HAP-1 (cell line): ENCODE data around the gene USP32.
"Not testable (repeated sequence)": the region's sequence is repeated elsewhere in the genome, so short reads cannot be mapped to it uniquely, and the experiment has no call there.

ENCODE experiments used
- DNase-seq, 2 experiments: peaks; one replicate each; pipeline ENCODE4 v3.0.0-alpha.2; 2016 to 2020; ENCODE audit warnings: low spot score in 2 of 2
- H3K27me3 ChIP-seq: fragments of 250-450 bp; sonication (Bioruptor Pico); 2 replicates; pipeline ENCODE4 v1.5.1; 2020; ENCODE audit warnings: low read depth, mild to moderate bottlenecking, moderate library complexity
- H3K36me3 ChIP-seq: fragments of 250-450 bp; sonication (Bioruptor Pico); replicated peaks from 2 replicates; pipeline ENCODE4 v1.5.1; 2020; ENCODE audit warnings: mild to moderate bottlenecking
- H3K4me1 ChIP-seq: fragments of 250-450 bp; sonication (Bioruptor Pico); 2 replicates; pipeline ENCODE4 v1.5.1; 2020; ENCODE audit warnings: mild to moderate bottlenecking
- H3K4me3 ChIP-seq: fragments of 250-450 bp; sonication (Bioruptor Pico); 2 replicates; pipeline ENCODE4 v1.5.1; 2020; ENCODE audit warnings: mild to moderate bottlenecking, moderate library complexity
- H3K9me3 ChIP-seq: fragments of 250-450 bp; sonication (Bioruptor Pico); 2 replicates; pipeline ENCODE4 v1.5.1; 2020; ENCODE audit warnings: mild to moderate bottlenecking, moderate library complexity
- in situ Hi-C: fragments of 300-500 bp; cut with MboI; formaldehyde crosslinking; loops from 3 replicates; pipeline ENCODE4 v1.14.3; 2020; ENCODE audit warnings: low sequenced_read_pairs, inconsistent platforms, mixed read lengths

USP32 gene

GRCh38 chr17:60188759-60189158 is 203.2 kb downstream of the USP32 start:
- peaks cover 24% of the 10 kb centered on the region for H3K36me3 ChIP-seq
- H3K4me1 ChIP-seq, result no peaks in the 10 kb centered on the region
- H3K27me3 ChIP-seq, result no peaks in the 10 kb centered on the region
- in situ Hi-C loops, result no loop called here
- H3K9me3 ChIP-seq, result no peaks in the 10 kb centered on the region
- H3K4me3 ChIP-seq, result no peak overlapping the region
- DNase-seq, result no peak

DNA sequence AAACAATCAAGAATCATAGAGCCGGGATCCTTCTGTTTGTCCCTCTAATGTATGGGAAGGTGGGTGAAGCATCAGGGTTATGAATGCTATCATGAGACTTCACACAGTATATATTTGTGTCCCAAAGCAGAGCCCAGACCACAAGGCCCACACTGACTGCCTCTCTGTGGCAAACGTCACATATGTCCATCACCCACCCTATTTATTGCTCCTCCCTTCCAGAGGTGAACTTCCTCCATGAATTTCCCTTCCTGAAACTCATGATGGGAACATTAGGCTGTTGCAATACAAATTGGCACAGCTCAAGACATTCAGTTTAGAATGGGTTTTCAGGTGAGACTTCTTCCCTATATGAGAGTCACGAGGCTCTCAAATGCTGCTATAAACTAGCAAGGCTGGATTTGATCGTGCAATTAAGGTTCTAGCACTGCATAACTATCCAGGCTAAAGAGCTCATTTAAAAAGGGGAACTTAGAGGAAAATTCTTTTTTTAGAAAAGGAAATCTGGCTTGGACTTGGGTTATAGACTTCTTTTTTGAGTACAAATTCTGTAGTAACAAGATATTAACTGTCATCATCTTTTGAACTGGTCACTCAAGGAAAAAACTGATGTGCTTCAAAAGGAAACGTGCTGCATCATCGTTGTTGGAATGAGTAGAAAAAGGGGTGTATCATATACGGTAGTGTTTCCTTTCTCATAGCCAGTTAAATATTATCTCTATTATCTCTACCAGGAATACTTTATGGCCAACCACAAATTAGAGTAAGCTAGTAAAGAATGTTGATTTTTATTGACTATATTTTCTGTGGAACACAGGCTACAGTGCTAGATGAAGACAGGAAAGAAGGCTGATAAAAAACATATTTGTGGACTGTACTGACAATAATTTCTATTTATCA is 204.8 kb downstream of the USP32 start:
- H3K4me1 ChIP-seq, H3K4me3 ChIP-seq, H3K27me3 ChIP-seq, DNase-seq, H3K9me3 ChIP-seq, in situ Hi-C loops: not testable (repeated sequence)
- peaks cover 23% of the 10 kb centered on the region for H3K36me3 ChIP-seq

DNA sequence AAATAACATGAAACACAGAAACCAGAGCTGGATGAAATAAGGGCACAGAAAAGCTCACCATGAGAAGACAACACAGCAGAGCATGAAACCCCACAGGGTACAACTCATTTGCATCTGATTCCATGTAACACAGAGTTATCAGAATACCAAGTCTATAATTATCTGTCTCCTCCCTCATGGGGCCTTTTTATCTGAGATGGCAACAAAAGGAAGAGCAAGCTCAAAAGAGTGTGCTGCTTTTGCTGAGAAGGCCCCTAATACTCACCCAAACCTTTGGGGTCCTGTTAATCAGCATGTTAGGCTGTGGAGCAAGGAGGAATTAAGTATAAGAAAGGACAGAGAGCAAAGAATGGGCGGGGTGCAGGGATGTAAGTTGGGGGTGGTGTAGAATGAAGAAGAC is 205.6 kb downstream of the USP32 start:
- not testable (repeated sequence) for DNase-seq

GRCh38 chr17:60180380-60180779 is 211.6 kb downstream of the USP32 start:
- peaks cover 15% of the 10 kb centered on the region for H3K36me3 ChIP-seq
- not testable (repeated sequence) for H3K4me1 ChIP-seq, H3K27me3 ChIP-seq

More for the DNA sequence above, 205.6 kb downstream of the USP32 start:
- H3K36me3 ChIP-seq, result peaks cover 23% of the 10 kb centered on the region
- H3K4me1 ChIP-seq, H3K4me3 ChIP-seq, in situ Hi-C loops, H3K27me3 ChIP-seq, H3K9me3 ChIP-seq: not testable (repeated sequence)

GRCh38 chr17:60178180-60178579 is 213.8 kb downstream of the USP32 start:
- H3K36me3 ChIP-seq, result peaks cover 10% of the 10 kb centered on the region; the same call in 1 of the 2 replicates
- H3K27me3 ChIP-seq, in situ Hi-C loops, H3K4me1 ChIP-seq, H3K9me3 ChIP-seq, H3K4me3 ChIP-seq, DNase-seq: not testable (repeated sequence)

More at GRCh38 chr17:60180380-60180779, 211.6 kb downstream of the USP32 start:
- H3K4me3 ChIP-seq, DNase-seq, H3K9me3 ChIP-seq, in situ Hi-C loops: not testable (repeated sequence)

- H3K4me3 ChIP-seq, DNase-seq, H3K9me3 ChIP-seq, in situ Hi-C loops, H3K36me3 ChIP-seq, H3K27me3 ChIP-seq, H3K4me1 ChIP-seq: not testable (repeated sequence)
Measured at GRCh38 chr17:60176763-60177162, 215.2 kb downstream of the USP32 start.

GRCh38 chr17:60174767-60175166 is 217.2 kb downstream of the USP32 start:
- H3K9me3 ChIP-seq, in situ Hi-C loops: not testable (repeated sequence)

GRCh38 chr17:60174035-60174434 is 217.9 kb downstream of the USP32 start:
- no peak overlapping the region for H3K4me3 ChIP-seq
- in situ Hi-C loops, result no loop called here
- H3K4me1 ChIP-seq, result peaks cover 6% of the 10 kb centered on the region
- no peak for DNase-seq
- no peaks in the 10 kb centered on the region for H3K36me3 ChIP-seq
- no peaks in the 10 kb centered on the region for H3K27me3 ChIP-seq
- no peaks in the 10 kb centered on the region for H3K9me3 ChIP-seq

More at GRCh38 chr17:60174767-60175166, 217.2 kb downstream of the USP32 start:
- not testable (repeated sequence) for H3K36me3 ChIP-seq, H3K4me1 ChIP-seq, H3K27me3 ChIP-seq, DNase-seq, H3K4me3 ChIP-seq

GRCh38 chr17:60173304-60173819 is 218.6 kb downstream of the USP32 start:
- Histone ChIP-seq H3K27me3 (no peaks in the 10 kb centered on the region), H3K9me3 (no peaks in the 10 kb centered on the region), H3K36me3 (no peaks in the 10 kb centered on the region), H3K4me3 (no peak overlapping the region), H3K4me1 (peaks cover 6% of the 10 kb centered on the region)
- peak; percentile 62 to 72 for DNase-seq
- in situ Hi-C loops, result no loop called here

DNA sequence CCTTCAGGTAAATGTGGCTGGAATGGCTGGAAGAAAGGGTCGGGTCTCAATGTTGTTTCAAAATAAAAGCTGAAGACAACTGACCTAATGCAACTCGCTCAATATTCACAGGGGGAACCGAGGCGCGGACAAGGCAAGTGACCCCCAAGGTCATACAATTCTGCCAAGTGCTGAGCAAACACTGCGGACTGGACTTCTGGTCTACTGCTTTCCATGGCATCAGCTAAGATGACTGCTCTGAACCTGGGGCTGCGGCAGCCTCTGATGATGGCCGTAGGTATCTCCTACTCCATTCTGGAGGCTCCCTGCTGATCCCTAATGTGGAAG is 220.2 kb downstream of the USP32 start:
- no peaks in the 10 kb centered on the region for H3K9me3 ChIP-seq
- no peak for DNase-seq
- peaks cover 4% of the 10 kb centered on the region for H3K27me3 ChIP-seq
- in situ Hi-C loops, result no loop called here
- H3K36me3 ChIP-seq, result no peaks in the 10 kb centered on the region
- H3K4me3 ChIP-seq, result no peak overlapping the region
- peaks cover 6% of the 10 kb centered on the region for H3K4me1 ChIP-seq

DNA sequence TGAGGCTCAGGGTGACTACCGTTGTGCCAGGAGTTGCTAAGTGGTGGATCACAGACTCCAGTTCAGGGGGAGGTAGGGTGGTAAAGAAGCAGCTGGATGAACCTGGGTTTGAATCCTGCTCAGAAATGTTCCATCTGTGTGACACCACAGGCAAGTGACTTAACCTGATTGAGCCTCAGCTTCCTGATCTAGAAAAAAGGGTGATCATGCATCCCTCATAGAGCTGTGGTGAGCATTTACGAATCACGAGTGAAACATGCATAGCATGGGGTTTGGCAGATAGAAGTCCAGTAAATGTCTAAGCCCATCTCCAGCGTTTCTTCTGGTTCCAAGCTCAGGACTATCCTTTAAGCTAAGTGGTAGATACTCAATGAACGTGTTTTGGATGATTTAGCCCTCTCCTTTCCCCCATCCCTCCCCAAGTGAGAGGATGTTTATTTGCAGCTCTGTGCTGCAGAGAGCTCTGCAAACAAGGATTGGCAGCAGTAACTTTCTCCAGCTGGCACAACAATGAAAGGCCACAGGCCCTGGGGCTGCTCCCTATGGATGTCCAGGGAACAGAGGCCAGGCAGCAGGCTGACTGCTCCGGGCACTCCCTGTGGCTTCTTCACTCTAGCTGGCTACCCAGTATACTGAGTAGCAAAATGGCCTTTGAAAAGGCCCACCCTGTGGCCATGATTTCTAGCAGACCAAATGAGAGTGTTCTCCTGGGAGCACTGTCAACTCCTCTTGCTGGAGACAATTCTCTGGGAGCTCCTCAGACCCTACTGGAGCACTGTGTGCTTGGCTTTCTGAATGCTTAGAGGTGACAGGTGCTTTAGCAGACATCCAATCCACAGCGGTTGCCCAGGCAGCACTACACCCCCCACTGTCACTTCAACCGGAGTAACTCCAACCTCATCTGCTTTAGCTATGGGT is 220.8 kb downstream of the USP32 start:
- H3K9me3 ChIP-seq, result no peaks in the 10 kb centered on the region

GRCh38 chr17:60169921-60170817 is 221.8 kb downstream of the USP32 start:
- Histone ChIP-seq H3K9me3 (no peaks in the 10 kb centered on the region), H3K36me3 (no peaks in the 10 kb centered on the region), H3K4me3 (no peak overlapping the region), H3K4me1 (peaks cover 6% of the 10 kb centered on the region), H3K27me3 (peaks cover 13% of the 10 kb centered on the region)
- in situ Hi-C loops, result no loop called here
- no peak for DNase-seq

More for the DNA sequence above, 220.8 kb downstream of the USP32 start:
- Histone ChIP-seq H3K27me3 (peaks cover 10% of the 10 kb centered on the region), H3K4me3 (no peak overlapping the region), H3K36me3 (no peaks in the 10 kb centered on the region), H3K4me1 (peaks cover 6% of the 10 kb centered on the region)
- no peak for DNase-seq
- in situ Hi-C loops, result no loop called here

- DNase-seq, result no peak
- no peaks in the 10 kb centered on the region for H3K9me3 ChIP-seq
- H3K36me3 ChIP-seq, result no peaks in the 10 kb centered on the region
- H3K4me3 ChIP-seq, result no peak overlapping the region
- peaks cover 13% of the 10 kb centered on the region for H3K27me3 ChIP-seq
- in situ Hi-C loops, result no loop called here
- H3K4me1 ChIP-seq, result peaks cover 3% of the 10 kb centered on the region
Measured at GRCh38 chr17:60168654-60169053, 223.3 kb downstream of the USP32 start.
